ENCODE data around the gene BCL11B. TPM values are rescaled to one million over a fixed set of nuclear protein-coding genes. Genes with fewer than 3 reads are reported as not detected.

Gene BCL11B
- total RNA-seq, 1 experiment from 2014 or later, result 0.24 TPM

DNA sequence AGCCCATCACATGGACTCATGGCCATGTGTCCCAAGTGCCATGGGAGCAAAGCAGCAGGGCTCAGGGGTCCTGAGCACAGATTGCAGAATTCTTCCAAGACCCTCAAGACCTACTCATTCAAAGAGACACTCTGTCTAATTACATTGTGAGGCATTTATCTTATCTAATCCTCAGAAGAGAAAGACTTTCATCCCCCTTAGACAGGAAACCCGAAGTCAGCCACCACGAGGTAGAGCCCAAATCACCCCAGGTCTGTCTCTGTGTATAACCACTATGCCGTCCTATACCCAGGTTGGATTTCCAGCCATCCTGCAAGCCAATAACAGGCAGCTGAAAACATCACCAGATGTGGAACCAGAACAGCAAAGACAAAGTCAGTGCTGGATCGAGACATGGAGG lies 8.9 kb upstream of the BCL11B start:
- DNase-seq, result no peak
- Mint-ChIP-seq H3K27me3 (ENCODE audit: unreplicated experiment) (peaks cover 53% of the 10 kb centered on the region), H3K36me3 (ENCODE audit: insufficient read depth, unreplicated experiment) (no peaks in the 10 kb centered on the region), H3K27ac (ENCODE audit: unreplicated experiment) (no peak overlapping the region), H3K4me3 (ENCODE audit: low read depth, unreplicated experiment) (no peak overlapping the region), H3K9me3 (ENCODE audit: low read depth, unreplicated experiment) (no peaks in the 10 kb centered on the region), H3K4me1 (ENCODE audit: low read depth, unreplicated experiment) (no peaks in the 10 kb centered on the region)
- intact Hi-C loops (cut with micrococcal nuclease; ENCODE audit: unreplicated experiment), result no loop called here
- TF ChIP-seq CTCF (IDR thresholded peaks at IDR 0.05; ENCODE audit: unreplicated experiment), result no peak
- no TSS peak for BruUV-seq (replicated peaks)
- CTCF ChIA-PET, result no interaction called here

GRCh38 chr14:99280066-99280731 lies 8.2 kb upstream of the BCL11B start:
- no TSS peak for BruUV-seq (replicated peaks)
- H3K4me1 Mint-ChIP-seq (ENCODE audit: low read depth, unreplicated experiment), result no peaks in the 10 kb centered on the region
- no peaks in the 10 kb centered on the region for H3K9me3 Mint-ChIP-seq (ENCODE audit: low read depth, unreplicated experiment)
- no peak for DNase-seq
- H3K4me3 Mint-ChIP-seq (ENCODE audit: low read depth, unreplicated experiment), result no peak overlapping the region
- H3K36me3 Mint-ChIP-seq (ENCODE audit: insufficient read depth, unreplicated experiment), result peaks cover 2% of the 10 kb centered on the region
- intact Hi-C loops (cut with micrococcal nuclease; ENCODE audit: unreplicated experiment), result no loop called here
- H3K27ac Mint-ChIP-seq (ENCODE audit: unreplicated experiment), result no peak overlapping the region
- TF ChIP-seq CTCF (IDR thresholded peaks at IDR 0.05; ENCODE audit: unreplicated experiment), result no peak
- CTCF ChIA-PET, result interaction anchor here (0.6 to 0.9 kb wide), 2 partner anchors 14 to 328 kb away, joined by 3 to 6 read pairs; no protein-coding TSS in a partner anchor
- H3K27me3 Mint-ChIP-seq (ENCODE audit: unreplicated experiment), result peaks cover 53% of the 10 kb centered on the region

DNA sequence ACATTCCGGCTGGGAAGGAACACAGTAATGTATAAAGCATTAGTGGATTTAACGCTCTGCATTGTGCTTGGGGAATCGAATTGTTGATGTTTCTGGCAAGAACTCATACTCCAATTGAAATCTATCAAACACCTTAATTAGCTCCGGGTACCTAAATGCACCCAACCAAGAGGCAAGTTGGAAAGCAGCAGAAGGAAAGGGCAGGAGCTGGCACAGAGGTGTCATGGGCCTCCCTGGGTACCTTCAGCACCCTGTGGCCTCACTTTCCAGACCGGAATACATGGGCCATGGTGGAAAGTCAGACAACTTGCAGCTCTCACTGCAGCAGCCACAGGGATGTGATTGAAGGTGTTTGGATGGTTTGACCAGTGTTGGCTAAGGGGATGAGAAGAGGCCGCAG lies 6.8 kb upstream of the BCL11B start:
- no TSS peak for BruUV-seq (replicated peaks)
- Mint-ChIP-seq H3K4me1 (ENCODE audit: low read depth, unreplicated experiment) (no peaks in the 10 kb centered on the region), H3K27me3 (ENCODE audit: unreplicated experiment) (peaks cover 63% of the 10 kb centered on the region), H3K9me3 (ENCODE audit: low read depth, unreplicated experiment) (no peaks in the 10 kb centered on the region), H3K4me3 (ENCODE audit: low read depth, unreplicated experiment) (no peak overlapping the region), H3K36me3 (ENCODE audit: insufficient read depth, unreplicated experiment) (peaks cover 10% of the 10 kb centered on the region), H3K27ac (ENCODE audit: unreplicated experiment) (no peak overlapping the region)
- no peak for DNase-seq
- intact Hi-C loops (cut with micrococcal nuclease; ENCODE audit: unreplicated experiment), result loop anchor here (10.0 kb wide), 1 partner anchor 304 kb away; no protein-coding TSS in a partner anchor
- no peak for TF ChIP-seq CTCF (IDR thresholded peaks at IDR 0.05; ENCODE audit: unreplicated experiment)
- CTCF ChIA-PET, result interaction anchor here (0.6 kb wide), 1 partner anchor 1247 kb away, joined by 5 read pairs; no protein-coding TSS in a partner anchor

DNA sequence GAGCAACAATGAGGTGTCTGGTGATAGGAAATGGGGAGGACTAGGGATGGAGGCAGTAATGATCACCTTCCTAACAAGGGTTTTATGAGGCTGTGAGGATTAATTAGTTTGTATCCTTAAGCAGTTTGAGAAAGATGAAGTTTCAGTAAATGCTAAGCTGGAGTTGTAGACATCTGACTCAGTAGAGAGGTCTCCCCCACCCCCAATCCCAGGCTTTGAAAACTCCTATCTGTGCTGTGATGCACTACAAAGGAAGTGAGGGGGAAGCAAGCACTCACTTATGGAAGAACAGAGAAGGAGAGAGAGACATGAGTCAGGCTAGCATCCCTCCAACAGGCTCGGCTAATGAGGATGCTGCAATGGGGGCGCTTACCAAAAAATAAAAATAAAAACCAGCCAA lies 5.5 kb upstream of the BCL11B start:
- Mint-ChIP-seq H3K27me3 (ENCODE audit: unreplicated experiment) (peaks cover 71% of the 10 kb centered on the region), H3K4me3 (ENCODE audit: low read depth, unreplicated experiment) (no peak overlapping the region)
- BruUV-seq (replicated peaks), result no TSS peak

More for the DNA sequence above, 5.5 kb upstream of the BCL11B start:
- CTCF ChIA-PET, result no interaction called here
- Mint-ChIP-seq H3K9me3 (ENCODE audit: low read depth, unreplicated experiment) (no peaks in the 10 kb centered on the region), H3K27ac (ENCODE audit: unreplicated experiment) (no peak overlapping the region), H3K36me3 (ENCODE audit: insufficient read depth, unreplicated experiment) (peaks cover 14% of the 10 kb centered on the region), H3K4me1 (ENCODE audit: low read depth, unreplicated experiment) (peaks cover 5% of the 10 kb centered on the region)
- TF ChIP-seq CTCF (IDR thresholded peaks at IDR 0.05; ENCODE audit: unreplicated experiment), result no peak
- intact Hi-C loops (cut with micrococcal nuclease; ENCODE audit: unreplicated experiment), result loop anchor here (10.0 kb wide), 1 partner anchor 303 kb away; no protein-coding TSS in a partner anchor
- no peak for DNase-seq
